Spleen (tissue), 7 donors: Measurements from ENCODE around the gene EQTN.

Experiments used
- CTCF ChIP-seq, 11 experiments: fragments of 200-600 bp in 7 of 11; fragments of 450-650 bp in 4 of 11; sonication (generic) in 4 of 11; IDR thresholded peaks in 8 of 11; conservative IDR thresholded peaks in 3 of 11; 1 replicate in 7 of 11; 2 replicates in 4 of 11; pipeline versions ENCODE4 v1.4.0 to v1.8.0; 2016 to 2021; ENCODE audit warnings: antibody characterized with exemption in 11 of 11, inconsistent platforms in 4 of 11, mild to moderate bottlenecking in 1 of 11
- POLR2A ChIP-seq, 3 donors: fragments of 450-650 bp; IDR thresholded peaks; one replicate each; pipeline ENCODE4 v1.5.1; 2017; ENCODE audit warnings: antibody characterized with exemption in 3 of 3, mild to moderate bottlenecking in 1 of 3
- POLR2AphosphoS5 ChIP-seq, 3 donors: sonication (generic); formaldehyde crosslinking; IDR thresholded peaks; one replicate each; pipeline ENCODE4 v1.5.1; 2017; ENCODE audit warnings: antibody characterized with exemption in 3 of 3
- donor health status: DM: no; HTN: no; CAD: no; lungs with moderate emphysema.
- donor health status: DM: no; HTN: no; CAD: no.
- donor health status: DM: no; HTN: no; CAD: no.

- no peak for TF ChIP-seq CTCF (IDR thresholded peaks at IDR 0.05 in 8 of 11, conservative IDR thresholded peaks at IDR 0.05 in 3 of 11)
- TF ChIP-seq POLR2A (IDR thresholded peaks at IDR 0.05) = no peak
- no peak for TF ChIP-seq POLR2AphosphoS5 (IDR thresholded peaks at IDR 0.05)
Observed at GRCh38 chr9:27341545-27342294, 44.8 kb upstream of the EQTN start.
